ENCODE measurements around the gene IL4R. TPM values are rescaled to one million over a fixed set of nuclear protein-coding genes. Genes with fewer than 3 reads are reported as not detected.

The IL4R gene
- total and polyA plus RNA-seq, 10 donors: 39.3 to 319 (median 160) TPM

- no peak for DNase-seq
- 79 to 93% (median 87%) methylated on average over 7 of the region's 7 CpGs for WGBS, 5 donors
- no peaks in the 10 kb centered on the region for H3K27me3 ChIP-seq (replicated peaks in 1 of 7)
- H3K4me3 ChIP-seq: no peak overlapping the region
- TF ChIP-seq POLR2A (IDR thresholded peaks at IDR 0.05) (no peak), CTCF (IDR thresholded peaks at IDR 0.05 in 8 of 11, conservative IDR thresholded peaks at IDR 0.05 in 3 of 11) (no peak), POLR2AphosphoS5 (IDR thresholded peaks at IDR 0.05) (no peak)
- peaks cover 0 to 47% (median 4%) of the 10 kb centered on the region in 6 donors for H3K4me1 ChIP-seq
- H3K27ac ChIP-seq: peak overlapping the region in 3 of 8 donors; percentile 78 to 85 (median 84)
- no peaks in the 10 kb centered on the region for H3K36me3 ChIP-seq
- intact Hi-C loops (cut with DNase I; ENCODE audit: low total_unique reads): no loop called here
- no peaks in the 10 kb centered on the region for H3K9me3 ChIP-seq
These were observed 28.7 kb upstream of the IL4R start for GRCh38 chr16:27284865-27285675.

- H3K4me1 ChIP-seq: peaks cover 0 to 54% (median 4%) of the 10 kb centered on the region in 6 donors
- TF ChIP-seq POLR2A (IDR thresholded peaks at IDR 0.05): no peak
- TF ChIP-seq CTCF (IDR thresholded peaks at IDR 0.05 in 8 of 11, conservative IDR thresholded peaks at IDR 0.05 in 3 of 11): no peak
- TF ChIP-seq POLR2AphosphoS5 (IDR thresholded peaks at IDR 0.05): no peak
These were observed 28.0 kb upstream of the IL4R start for GRCh38 chr16:27285676-27286196.

GRCh38 chr16:27286451-27286850 lies 27.3 kb upstream of the IL4R start:
- H3K4me3 ChIP-seq: peak overlapping the region in 1 of 8 donors; percentile 42
- H3K4me1 ChIP-seq: peaks cover 0 to 58% (median 4%) of the 10 kb centered on the region in 6 donors
- no peaks in the 10 kb centered on the region for H3K27me3 ChIP-seq (replicated peaks in 1 of 7)
- intact Hi-C loops (cut with DNase I; ENCODE audit: low total_unique reads): no loop called here
- no peaks in the 10 kb centered on the region for H3K9me3 ChIP-seq
- WGBS, 5 donors: 56 to 73% (median 64%) methylated on average over 4 of the region's 4 CpGs
- no peaks in the 10 kb centered on the region for H3K36me3 ChIP-seq
- no peak for DNase-seq
- TF ChIP-seq POLR2AphosphoS5 (IDR thresholded peaks at IDR 0.05) (no peak), CTCF (IDR thresholded peaks at IDR 0.05 in 8 of 11, conservative IDR thresholded peaks at IDR 0.05 in 3 of 11) (no peak), POLR2A (IDR thresholded peaks at IDR 0.05) (no peak)
- peak overlapping the region in 7 of 8 donors; percentile 12 to 85 (median 78) for H3K27ac ChIP-seq

More at GRCh38 chr16:27285676-27286196, 28.0 kb upstream of the IL4R start:
- peak overlapping the region in 1 of 8 donors; percentile 42 for H3K4me3 ChIP-seq
- H3K36me3 ChIP-seq: no peaks in the 10 kb centered on the region
- WGBS, 5 donors: 55 to 64% (median 60%) methylated on average over 6 of the region's 6 CpGs
- peak overlapping the region in 6 of 8 donors; percentile 12 to 85 (median 79) for H3K27ac ChIP-seq
- H3K27me3 ChIP-seq (replicated peaks in 1 of 7): no peaks in the 10 kb centered on the region
- no peak for DNase-seq
- H3K9me3 ChIP-seq: no peaks in the 10 kb centered on the region
- intact Hi-C loops (cut with DNase I; ENCODE audit: low total_unique reads): no loop called here

Measured in spleen (tissue), 11 donors.